Measurements from ENCODE around the gene EEF1A2.

GRCh38 chr20:63543733-63544132 is 44.9 kb upstream of the EEF1A2 start:
- TF ChIP-seq, protein P1, sequence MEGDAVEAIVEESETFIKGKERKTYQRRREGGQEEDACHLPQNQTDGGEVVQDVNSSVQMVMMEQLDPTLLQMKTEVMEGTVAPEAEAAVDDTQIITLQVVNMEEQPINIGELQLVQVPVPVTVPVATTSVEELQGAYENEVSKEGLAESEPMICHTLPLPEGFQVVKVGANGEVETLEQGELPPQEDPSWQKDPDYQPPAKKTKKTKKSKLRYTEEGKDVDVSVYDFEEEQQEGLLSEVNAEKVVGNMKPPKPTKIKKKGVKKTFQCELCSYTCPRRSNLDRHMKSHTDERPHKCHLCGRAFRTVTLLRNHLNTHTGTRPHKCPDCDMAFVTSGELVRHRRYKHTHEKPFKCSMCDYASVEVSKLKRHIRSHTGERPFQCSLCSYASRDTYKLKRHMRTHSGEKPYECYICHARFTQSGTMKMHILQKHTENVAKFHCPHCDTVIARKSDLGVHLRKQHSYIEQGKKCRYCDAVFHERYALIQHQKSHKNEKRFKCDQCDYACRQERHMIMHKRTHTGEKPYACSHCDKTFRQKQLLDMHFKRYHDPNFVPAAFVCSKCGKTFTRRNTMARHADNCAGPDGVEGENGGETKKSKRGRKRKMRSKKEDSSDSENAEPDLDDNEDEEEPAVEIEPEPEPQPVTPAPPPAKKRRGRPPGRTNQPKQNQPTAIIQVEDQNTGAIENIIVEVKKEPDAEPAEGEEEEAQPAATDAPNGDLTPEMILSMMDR (conservative IDR thresholded peaks at IDR 0.05; ENCODE audit: low read depth in 2 of 2): no peak
- TF ChIP-seq POLR2AphosphoS5 (IDR thresholded peaks at IDR 0.05; ENCODE audit: low read depth): no peak
- TF ChIP-seq CREB1 (CRISPR knock-in tag; IDR thresholded peaks at IDR 0.05; ENCODE audit: low read depth): no peak

Data from GM23338 (cell line).